Fibroblast of lung (primary cell): ENCODE results near the gene ZC3H12C.

Source experiments
- CTCF ChIP-seq, 2 donors: IDR thresholded peaks in 1 of 2; conservative IDR thresholded peaks in 1 of 2; 1 replicate in 1 of 2; 2 replicates in 1 of 2; pipeline ENCODE4 v1.5.1; 2011 to 2012; ENCODE audit warnings: low read length in 2 of 2, control low read depth in 1 of 2, inconsistent platforms in 1 of 2, low read depth in 1 of 2, mild to moderate bottlenecking in 1 of 2
- EZH2 ChIP-seq: IDR thresholded peaks from 2 replicates; pipeline ENCODE4 v1.5.1; 2012; ENCODE audit warnings: low read length, control low read depth, mild to moderate bottlenecking; ENCODE audit errors: missing control alignments

- TF ChIP-seq CTCF (conservative IDR thresholded peaks at IDR 0.05 in 1 of 2, IDR thresholded peaks at IDR 0.05 in 1 of 2; ENCODE audit: low read depth in 1 of 2, low read length in 2 of 2) (no peak), EZH2 (no peak)
Observed at GRCh38 chr11:110112457-110112856, 19.3 kb downstream of the ZC3H12C start.
